Tibial nerve (tissue), 3 donors: ENCODE data around the gene DGKD.

Source experiments
- POLR2A ChIP-seq, 2 donors: fragments of 450-650 bp; IDR thresholded peaks; one replicate each; pipeline ENCODE4 v1.6.1; 2017; ENCODE audit warnings: antibody characterized with exemption in 2 of 2, mild to moderate bottlenecking in 2 of 2, moderate library complexity in 2 of 2
- TF ChIP-seq, protein P1 (sequence below), 5 experiments: fragments of 200-600 bp in 3 of 5; fragments of 450-650 bp in 2 of 5; sonication (generic) in 3 of 5; IDR thresholded peaks; one replicate each; pipeline ENCODE4 v1.5.1; 2016 to 2019; ENCODE audit warnings: antibody characterized with exemption in 5 of 5, mild to moderate bottlenecking in 3 of 5, moderate library complexity in 2 of 5

DNA sequence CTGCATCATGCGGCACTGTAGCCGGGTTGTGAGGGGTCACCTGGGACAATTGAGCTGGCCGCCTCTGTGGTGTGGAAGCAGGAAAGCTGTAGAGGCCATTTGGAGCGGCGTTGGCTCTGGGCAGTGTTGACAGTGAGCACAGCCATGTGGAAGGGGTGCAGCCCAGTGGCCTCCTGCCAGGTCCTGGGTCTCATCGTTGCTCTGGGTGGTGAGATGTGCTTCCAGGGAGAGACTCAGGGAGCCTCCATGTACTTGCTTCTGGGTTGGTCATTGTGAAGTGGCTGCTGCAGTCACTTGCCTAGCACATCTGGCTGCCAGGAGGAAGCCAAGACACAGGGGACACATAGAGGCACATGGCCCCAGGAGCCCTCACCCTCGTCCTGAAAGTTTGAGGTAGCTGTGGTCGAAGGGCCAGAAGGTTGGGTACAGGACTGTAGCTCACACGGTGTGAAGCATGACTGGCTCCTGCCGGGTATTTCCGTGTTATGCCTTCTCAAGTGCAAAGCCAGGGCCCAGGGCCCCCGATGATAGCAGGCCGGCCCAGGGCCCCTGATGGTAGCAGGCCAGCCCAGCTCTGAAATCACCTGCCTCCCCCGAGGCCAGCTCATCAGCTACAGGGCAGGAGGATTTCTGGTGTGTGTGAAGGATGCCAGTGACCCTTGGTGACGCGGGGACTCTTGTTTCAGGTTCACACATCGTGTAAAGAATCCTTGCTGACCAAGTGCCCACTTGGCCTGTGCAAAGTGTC, 82.6 kb downstream of the DGKD start:
- TF ChIP-seq, protein P1, sequence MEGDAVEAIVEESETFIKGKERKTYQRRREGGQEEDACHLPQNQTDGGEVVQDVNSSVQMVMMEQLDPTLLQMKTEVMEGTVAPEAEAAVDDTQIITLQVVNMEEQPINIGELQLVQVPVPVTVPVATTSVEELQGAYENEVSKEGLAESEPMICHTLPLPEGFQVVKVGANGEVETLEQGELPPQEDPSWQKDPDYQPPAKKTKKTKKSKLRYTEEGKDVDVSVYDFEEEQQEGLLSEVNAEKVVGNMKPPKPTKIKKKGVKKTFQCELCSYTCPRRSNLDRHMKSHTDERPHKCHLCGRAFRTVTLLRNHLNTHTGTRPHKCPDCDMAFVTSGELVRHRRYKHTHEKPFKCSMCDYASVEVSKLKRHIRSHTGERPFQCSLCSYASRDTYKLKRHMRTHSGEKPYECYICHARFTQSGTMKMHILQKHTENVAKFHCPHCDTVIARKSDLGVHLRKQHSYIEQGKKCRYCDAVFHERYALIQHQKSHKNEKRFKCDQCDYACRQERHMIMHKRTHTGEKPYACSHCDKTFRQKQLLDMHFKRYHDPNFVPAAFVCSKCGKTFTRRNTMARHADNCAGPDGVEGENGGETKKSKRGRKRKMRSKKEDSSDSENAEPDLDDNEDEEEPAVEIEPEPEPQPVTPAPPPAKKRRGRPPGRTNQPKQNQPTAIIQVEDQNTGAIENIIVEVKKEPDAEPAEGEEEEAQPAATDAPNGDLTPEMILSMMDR (IDR thresholded peaks at IDR 0.05), result no peak
- no peak for TF ChIP-seq POLR2A (IDR thresholded peaks at IDR 0.05)
